NCI-H2081 treated with DMSO at 0.1 percent for 48 hours (cell line): ENCODE data around the gene CACNA1D.
"Not testable (repeated sequence)": the region's sequence is repeated elsewhere in the genome, so short reads cannot be mapped to it uniquely, and the experiment has no call there.

Experiments
- DNase-seq: peaks from one replicate; lab custom pipeline; 2025; lab: John Stamatoyannopoulos, UW

CACNA1D gene

DNA sequence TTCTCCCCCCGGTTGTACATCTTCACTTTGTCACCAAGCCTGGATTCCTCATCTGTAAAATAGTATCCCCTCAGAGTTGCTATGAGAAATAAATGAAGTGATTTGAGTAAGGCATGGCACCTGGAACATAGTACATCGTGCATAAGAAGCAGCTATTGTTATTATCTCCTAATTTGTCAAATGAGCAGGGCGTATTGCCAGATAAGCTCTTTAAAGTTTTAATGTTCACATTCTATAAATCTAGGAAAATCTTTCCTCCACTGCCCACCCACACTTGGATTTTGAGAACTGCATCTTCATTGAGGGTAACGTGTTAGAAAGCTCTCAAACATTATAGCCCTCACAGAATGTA, 32.3 kb downstream of the CACNA1D start:
- DNase-seq = no peak

DNA sequence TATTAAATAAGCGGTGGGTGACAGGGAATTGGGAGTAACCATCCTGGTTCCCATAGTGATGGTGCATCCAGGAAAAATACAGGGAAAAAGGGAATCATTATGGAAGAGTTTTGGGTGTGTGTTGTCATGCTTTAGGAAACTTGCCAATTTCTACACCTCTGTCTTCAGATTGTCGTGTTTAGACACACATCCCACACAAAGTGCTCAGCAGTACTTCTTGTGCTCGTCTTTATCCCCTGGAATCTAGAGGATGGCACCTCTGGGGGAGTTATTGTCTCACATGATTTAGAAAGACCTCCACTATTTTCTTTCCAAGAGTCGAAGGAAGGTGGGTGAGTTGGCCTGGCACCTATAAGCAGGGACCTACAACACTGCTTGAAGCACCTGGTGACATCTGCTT, 35.8 kb downstream of the CACNA1D start:
- no peak for DNase-seq

DNA sequence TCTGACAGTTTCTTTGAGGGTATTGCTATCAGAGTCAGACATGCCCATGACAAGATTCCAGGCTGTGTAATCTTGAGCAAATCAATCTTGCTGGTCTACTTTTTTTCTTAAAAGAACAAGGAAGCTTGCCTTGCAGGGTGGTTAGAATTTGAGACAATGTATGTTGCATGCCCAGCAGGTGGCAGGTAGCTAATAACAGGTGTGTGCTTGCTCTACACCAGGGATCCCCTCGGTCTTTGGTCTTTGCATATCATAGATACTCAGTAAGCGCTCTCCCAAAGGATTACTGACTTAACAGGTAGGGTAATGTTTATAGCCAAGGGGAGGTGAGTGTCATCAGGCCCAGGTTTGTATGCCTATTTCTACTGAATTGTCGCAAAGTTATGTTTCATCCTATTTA, 37.3 kb downstream of the CACNA1D start:
- no peak for DNase-seq

DNA sequence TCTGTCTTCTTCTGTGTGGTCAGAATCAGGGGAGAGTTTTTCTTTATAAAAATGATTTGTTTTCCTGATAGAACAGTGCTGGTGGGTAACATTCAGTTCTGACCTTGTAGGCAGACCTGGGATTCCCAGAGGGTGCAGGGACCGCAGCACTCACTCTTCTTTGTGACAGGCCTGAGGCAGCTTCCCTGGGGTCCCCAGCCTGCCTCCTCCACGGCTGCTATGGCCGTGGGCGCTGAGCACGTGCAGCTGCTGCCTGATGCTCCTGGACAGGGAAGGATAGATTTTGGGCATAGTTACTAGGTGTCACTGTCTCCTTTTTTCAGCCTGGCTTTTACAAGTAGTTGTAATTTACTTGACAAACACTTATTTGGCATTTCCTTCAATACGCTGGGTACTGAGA, 39.1 kb downstream of the CACNA1D start:
- DNase-seq = no peak

DNA sequence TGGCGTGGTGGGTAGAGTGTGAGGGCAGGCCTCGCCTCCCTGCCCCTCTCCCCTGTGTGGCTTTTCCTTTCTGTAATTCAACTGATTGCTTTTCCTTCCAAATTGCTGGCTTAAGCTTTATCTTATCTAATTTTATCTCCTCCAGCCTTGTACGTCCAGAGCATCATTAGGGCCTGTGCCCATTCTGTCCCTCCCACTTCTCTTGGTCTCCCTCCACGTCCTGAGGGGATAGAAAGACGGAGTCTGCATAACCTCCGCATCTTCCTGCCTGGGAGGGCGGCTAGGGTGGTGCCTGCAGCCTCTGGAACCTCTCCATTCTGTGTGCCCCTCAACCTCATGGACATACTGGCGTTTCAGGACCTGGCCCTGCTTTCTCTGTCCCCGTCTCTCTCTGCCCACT, 39.8 kb downstream of the CACNA1D start:
- no peak for DNase-seq

DNA sequence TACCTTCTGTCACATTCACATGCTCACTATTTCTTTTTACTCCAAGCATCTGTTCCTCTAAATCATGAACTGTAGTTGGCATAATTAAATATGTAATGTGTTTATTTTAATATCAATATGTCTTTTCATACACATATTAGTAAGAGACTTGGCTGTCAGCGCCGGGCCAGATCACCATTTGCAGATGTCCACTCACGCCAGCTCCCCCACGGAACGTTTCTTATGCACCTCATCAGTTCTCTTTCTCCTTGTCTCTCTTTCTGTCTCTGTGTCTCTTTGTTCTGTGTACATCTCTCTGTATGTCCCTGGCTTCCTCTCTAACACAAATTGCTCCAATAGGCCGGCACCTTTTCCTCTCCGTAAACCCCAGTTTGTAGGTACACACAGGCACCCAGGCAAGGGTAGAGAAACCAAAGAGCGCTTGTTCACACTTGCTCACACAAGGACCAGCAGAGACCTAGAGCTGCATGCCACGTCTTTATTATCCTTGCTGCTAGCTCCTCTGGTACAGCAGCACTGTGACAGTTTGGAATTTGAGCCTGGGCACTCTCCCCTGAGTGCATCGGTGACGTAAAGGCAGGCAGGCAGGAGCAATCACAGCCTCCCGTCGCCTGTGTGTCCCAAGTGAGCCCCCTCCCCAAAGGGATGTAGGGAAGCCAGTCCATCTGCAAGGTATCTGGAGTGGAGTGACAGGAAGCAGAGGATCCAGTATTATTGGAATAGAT, 40.4 kb downstream of the CACNA1D start:
- DNase-seq = no peak

DNA sequence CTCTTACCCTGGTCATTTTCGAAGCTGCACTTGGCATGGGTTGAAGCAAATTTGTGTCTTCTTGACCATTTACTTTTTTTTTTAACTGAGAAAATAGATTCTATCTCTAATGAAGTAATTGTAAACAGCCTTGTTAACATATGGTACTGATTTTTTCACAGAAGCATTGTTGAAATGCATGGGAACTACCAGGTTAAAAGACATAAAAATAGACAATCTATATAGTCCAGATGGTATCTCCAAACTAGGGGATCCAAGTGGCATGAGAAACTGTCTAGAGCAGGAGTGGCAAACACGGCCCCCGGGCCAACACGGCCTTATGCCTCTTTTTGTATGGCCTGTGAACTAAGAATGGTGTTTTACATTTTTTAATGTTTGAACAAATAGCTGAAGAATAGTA, 41.9 kb downstream of the CACNA1D start:
- DNase-seq = no peak

DNA sequence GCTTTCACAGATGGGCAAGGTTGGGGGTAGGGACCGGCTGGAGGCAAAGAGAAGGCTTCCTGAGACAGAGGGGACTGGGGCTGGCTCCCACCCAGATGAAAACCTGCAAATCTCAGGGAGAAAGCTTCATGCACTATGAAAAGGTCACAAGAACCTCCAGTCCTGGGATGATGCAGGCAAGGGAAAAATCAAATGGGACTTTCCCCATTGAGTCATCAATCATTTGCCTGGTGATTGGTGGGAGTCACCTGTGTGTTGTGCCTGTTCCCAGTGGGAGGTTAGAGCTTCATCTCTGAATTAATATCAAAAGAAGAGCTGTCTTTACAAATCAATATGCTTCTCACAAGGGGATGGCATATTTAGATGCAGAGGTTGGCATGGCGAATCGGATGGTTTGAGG, 49.9 kb downstream of the CACNA1D start:
- DNase-seq = no peak

DNA sequence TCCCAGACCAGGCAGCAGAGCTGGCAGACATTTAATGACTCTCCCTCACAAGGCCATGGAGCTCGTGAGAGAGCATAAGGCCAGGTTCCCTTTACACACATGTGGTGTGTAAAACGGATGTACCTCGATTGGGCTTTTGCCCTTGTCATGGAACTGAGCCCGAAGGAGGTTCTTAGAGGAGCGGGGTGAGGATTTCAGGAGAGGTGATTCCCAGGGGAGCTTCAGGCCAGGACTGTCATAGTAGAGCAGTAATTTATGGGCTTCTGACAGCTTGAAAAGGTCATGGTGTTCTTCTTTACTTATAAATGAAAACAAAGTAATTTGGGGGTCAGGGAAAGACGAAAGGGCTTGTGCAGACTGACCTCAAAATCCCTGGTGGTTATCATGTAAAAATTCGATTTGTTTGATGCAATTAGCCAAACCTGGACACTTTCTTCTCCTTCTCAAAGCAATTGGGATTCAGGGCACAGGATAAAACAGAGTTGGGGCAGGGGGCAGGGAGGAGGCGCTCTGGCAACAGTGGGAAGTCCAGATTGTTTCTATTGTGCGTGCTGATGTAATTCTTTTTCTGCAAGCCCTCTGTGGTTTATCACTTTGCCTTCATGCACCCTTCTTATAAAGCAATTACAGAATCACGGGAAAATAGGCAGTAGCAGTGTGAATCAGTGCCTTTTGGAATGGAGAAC, 51.0 kb downstream of the CACNA1D start:
- no peak for DNase-seq

DNA sequence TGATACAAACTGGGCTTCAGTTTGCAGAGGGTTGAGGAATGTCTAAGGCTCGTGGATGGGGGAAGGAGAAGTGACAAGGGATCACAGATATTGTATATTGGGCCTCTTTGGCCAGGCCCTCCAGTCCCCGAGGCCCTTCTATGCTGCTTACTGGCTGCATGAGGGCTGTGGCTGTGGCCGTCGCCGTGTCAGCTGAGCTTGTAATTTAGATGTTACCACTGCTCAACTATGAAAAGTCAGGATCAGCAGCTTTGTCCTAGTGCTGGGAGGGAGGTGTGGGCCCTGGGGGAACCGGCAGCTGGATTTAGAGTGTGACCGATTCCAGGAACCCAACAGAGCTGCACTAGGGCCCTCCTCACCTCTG, 51.6 kb downstream of the CACNA1D start:
- no peak for DNase-seq

DNA sequence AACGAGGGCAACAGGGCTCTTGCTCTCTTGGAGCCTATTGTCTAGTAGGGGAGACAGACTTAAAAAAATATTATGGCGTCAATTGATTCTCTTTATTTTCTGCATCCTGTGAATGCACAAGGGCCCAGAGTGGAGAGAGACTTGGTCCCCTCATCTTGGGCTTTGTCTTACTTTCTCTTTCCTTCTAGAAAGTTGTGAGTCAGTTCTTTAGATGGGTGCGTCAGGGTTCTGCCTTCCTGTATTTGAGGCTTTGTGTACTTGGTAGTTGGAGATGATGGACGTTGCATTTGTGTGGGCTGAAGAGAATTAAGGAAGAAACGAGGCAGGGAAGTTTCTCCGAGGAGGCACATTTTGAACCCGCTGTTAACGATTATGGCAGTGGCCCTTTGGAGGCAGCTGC, 52.9 kb downstream of the CACNA1D start:
- DNase-seq = no peak

DNA sequence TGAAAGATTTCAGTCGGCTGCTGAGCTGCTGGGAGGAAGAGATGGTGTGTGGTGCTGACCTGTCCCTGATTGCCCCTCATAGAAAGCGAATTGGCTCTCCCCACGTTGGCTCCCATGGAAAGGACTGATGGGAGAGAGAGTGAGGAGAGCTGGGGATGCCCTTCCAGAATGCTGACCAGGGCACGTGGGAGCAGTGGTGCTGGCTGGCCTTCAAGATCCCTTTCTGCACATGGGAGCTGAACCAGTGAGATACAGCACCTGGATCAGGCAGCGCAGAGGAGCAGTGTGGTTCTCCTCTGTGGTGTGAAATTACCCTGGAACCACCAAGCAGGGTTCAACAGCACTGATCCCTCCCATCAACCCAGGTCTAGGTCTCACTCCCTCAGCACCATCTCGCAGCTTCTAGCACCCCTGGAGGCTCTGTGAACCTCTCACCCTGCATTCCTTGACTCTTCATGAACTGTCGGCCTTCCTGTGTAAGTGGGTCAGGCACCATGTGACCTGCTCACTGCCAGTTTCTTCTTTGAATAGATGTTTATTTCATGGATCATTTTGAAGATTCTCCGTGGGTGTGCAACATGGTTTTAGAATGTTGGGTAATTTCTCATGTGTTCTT, 55.7 kb downstream of the CACNA1D start:
- DNase-seq = no peak

DNA sequence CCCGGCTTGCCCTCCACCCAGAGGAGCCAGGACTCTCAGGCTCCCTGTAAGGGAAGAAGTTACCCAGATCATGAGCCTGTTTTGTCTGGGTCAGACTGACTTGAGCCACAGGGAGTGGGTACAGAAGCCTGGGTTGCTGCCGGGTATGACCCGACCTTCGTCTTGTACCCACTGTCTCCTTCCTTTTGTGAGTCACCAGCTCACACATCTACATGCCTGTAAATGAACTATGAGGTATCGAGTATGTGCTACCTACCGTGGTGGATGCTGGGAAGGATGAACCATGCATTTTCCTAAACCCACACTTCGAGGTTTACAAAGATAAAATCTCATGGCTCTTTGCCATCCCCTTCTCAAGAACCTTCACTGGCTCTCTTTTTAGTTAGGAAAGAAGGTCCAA, 56.9 kb downstream of the CACNA1D start:
- no peak for DNase-seq

DNA sequence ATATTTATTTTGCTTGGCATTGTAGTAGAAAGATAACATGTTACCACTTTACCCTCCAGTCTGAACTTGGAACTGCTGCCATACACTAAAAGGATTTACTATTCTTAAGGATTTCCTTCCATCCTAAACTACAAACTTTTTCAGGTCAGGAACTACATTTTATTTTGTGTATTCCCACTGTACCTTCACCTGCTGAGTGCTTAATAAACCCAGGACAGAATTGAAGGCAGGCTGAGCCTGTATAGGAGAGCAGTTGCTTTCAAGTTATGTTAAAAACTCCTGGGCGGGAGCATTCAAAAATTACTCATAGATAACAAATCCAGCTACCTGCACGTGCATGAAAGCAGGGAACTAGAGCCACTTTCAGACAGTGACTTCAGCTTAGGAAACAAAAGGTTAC, 58.3 kb downstream of the CACNA1D start:
- DNase-seq = no peak

DNA sequence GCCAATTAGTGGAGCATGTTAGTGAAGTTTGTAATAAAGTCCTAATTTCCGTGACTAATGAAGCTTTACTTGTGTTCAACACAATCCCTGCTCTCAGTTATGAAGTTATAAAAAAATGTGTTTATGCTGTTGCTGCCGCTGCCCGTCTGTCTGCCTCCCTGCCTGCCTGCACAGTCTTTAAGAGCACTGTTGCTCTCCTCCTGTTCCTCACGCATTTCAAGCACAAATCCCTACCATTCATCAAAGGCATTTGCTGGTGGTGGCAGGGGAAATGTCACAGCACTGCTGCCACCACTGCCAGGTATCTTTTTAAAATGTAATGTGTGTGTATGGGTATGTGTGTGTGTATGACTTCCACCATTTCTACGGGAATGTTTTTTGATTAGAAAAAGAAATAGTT, 58.8 kb downstream of the CACNA1D start:
- DNase-seq = no peak

DNA sequence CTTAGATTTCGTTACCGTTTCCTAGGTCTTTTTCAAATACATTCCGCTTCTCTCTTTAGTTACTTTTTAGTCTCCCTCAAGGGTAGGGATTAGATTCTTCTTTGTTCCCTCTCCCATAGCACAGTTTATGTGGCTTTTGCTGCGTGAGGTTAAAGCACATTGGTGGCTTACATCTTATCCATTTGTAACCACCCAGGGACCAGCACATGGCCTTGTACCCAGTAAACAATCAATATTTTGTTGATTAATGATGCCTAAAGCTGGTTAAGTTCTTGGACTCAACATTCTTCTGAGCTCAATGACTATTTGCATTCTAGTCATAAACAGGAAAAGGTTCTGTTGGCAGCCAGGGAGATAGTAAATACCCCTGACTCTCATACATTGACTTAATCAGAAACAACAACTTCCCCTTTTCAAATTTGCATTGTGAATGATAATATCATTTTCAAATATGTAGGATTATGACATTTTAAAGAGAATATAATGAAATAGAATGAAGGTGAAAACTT, 60.2 kb downstream of the CACNA1D start:
- DNase-seq = no peak

DNA sequence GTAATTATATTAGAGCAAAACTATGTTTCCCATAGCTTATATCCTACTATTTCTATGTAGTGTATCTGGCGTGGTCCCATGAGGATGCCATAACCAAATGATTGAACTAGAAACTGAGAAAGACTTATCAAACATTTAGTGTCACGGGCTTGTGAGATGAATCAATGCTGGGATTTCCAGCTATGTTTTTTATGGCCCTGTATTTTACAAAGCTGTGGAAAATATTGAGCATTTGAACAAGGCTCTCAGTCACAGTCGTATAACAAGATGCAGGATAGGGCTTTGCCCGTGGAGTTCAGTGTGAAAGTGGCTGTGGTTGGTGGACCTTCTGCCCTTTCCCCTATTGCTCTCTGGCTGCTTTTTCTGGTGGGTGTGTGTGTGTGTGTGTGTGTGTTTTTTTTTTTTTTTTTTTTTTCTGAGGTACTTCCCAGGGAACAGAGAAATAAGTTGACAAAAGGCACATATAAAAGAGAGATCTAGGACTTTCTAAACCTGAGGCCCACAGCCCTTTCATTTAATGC, 60.7 kb downstream of the CACNA1D start:
- no peak for DNase-seq

DNA sequence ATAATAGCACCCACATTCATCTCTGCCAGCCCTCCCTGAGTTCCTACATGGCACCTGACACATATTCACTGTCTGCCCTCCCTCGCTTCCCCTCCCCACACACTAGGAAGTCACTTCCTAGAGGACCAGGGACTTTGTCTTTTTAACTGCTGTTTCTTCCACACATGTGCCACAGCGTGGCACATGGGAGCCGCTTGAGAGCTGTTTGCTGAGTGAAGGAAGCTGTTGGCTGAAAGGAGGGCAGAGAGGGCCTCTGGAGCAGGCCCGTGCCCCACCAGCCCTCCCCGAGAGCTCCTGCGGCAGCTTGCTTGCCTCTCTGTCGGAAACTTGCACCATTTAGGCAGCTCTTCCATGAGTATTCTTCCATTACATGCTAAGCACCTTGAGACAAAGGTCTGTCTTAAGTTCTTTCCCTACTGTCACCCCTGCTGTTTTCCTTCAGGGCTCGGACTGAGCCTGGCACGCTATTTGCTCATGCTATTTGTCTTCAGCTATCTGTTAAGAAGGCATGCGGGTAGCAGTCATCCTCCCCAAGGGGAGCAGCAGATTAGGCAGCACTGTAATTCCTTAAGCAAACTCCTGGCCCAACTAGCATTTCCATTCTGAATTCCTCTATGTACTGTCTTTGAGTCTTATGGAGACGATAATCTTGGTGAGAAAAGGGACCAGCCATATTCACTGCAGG, 72.2 kb downstream of the CACNA1D start:
- no peak for DNase-seq

DNA sequence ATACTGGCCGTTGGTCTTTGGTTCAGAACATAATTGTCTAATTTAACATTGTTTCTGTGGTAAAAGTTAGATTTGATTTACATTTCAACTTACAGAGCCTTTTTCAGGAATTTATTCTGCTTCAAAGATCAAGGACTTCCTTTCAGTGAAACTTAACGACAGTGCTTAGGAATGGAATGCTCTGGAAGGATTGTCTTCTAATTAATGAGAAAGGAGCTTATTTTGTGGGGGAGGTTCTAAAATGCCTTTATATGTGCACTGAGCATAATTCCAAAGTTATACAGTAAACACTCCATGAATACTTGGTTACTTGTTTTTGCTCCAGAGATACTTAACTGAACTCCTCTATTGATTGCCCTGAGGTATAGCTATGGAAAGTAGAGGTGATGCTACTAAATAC, 75.7 kb downstream of the CACNA1D start:
- no peak for DNase-seq

DNA sequence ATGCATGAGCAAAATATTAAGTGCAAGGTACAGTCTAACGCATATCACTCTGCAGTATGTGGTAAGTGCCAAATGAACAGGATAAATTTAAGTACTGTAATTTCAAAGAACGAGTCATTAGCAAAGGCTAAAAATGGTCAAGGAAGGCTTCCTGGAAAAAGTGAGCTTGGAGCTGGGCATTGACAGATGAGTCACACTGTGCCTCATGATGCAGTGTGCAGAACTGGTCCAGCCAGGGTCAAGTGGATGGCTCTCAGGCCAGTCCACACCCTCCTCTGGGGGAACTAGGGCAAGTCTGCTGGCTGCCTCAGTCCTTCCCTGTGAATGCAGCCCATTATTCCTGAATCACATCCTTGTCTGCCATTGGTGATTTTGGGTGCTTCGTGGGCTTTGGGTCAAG, 76.3 kb downstream of the CACNA1D start:
- DNase-seq = no peak

DNA sequence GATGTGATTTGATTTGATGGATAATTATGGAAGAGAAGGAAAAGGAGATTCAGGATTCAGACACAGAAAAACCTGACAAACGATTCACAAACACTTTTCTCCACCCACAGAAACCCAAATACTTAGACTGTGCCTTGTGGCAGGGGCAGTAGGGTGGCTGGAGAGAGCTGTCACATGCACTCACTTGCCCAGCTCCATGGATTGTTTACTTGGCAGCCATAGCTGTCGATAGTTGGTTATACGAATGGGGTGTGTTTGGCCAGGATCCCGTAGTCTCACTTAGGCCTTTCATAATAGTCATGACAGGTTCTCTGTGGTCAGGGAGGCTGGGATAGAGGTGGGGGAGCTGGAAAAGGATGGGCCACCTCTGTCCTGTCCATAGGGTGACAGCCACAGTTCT, 76.9 kb downstream of the CACNA1D start:
- no peak for DNase-seq

DNA sequence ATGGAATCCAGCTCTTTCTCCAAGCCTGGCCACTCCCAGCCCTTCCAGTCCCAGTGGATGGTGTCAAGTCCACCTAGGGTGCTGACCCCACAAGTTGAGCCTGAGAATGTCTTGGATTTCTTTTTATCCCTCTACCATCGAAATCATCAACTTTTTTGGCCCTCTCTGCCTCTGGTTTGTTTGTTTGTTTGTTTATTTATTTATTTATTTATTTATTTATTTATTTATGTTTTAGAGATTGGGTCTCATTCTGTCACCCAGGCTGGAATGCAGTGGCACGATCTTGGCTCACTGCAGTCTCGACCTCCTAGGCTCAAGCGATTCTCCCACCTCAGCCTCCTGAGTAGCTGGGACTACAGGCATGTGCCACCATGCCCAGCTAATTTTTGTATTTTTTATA, 77.8 kb downstream of the CACNA1D start:
- not testable (repeated sequence) for DNase-seq

DNA sequence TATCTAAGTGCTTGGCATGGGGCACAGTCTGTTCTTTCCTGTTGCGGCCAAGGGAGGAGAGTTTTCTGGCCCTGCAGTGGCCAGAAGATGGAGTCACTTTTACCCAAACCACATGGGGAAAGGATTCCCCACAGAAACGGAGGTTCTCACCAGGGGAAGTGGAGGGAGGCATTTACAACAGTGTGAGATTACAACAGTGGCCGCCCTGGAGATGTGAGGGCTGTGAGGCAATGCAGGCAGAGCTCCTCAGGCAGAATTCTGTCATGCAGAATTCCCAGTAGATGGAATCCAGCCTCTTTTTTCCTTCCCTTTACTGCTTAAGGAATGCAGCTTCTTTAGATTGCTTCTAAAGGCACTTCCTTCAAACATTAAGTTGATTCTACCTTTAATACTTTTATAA, 83.1 kb downstream of the CACNA1D start:
- no peak for DNase-seq
